Skin of body (tissue), 2 donors: Measurements from ENCODE around the gene PTPRJ. TPM values are rescaled to one million over a fixed set of nuclear protein-coding genes. Genes with fewer than 3 reads are reported as not detected.
"Not testable (repeated sequence)": the region's sequence is repeated elsewhere in the genome, so short reads cannot be mapped to it uniquely, and the experiment has no call there.

Experiments used
- DNase-seq: peaks from one replicate; lab custom pipeline; 2025; lab: John Stamatoyannopoulos, UW
- total RNA-seq: library from RNA; depleted of rRNA; stranded (reverse); fragments of >200 nt; gene quantifications from one replicate; pipeline ENCODE4 v1.2.3, GENCODE V29; 2014

PTPRJ gene
- total RNA-seq, 1 donor from 2014 or later: 8.1 TPM

GRCh38 chr11:48017831-48018527, 37.6 kb downstream of the PTPRJ start:
- no peak for DNase-seq

GRCh38 chr11:48018528-48019216, 38.3 kb downstream of the PTPRJ start:
- DNase-seq: no peak

GRCh38 chr11:48019217-48019584, 38.8 kb downstream of the PTPRJ start:
- DNase-seq: no peak

GRCh38 chr11:48019595-48019994, 39.2 kb downstream of the PTPRJ start:
- DNase-seq: no peak

- no peak for DNase-seq
Measured at GRCh38 chr11:48020092-48020755, 39.9 kb downstream of the PTPRJ start.

- DNase-seq: not testable (repeated sequence)
Measured at GRCh38 chr11:48021201-48021820, 41.0 kb downstream of the PTPRJ start.

GRCh38 chr11:48022445-48022844, 42.1 kb downstream of the PTPRJ start:
- no peak for DNase-seq

GRCh38 chr11:48023608-48024007, 43.2 kb downstream of the PTPRJ start:
- DNase-seq: not testable (repeated sequence)

- DNase-seq: no peak
Measured at GRCh38 chr11:48024635-48025071, 44.3 kb downstream of the PTPRJ start.

- no peak for DNase-seq
Measured at GRCh38 chr11:48025293-48025983, 45.1 kb downstream of the PTPRJ start.

GRCh38 chr11:48025984-48026340, 45.6 kb downstream of the PTPRJ start:
- no peak for DNase-seq

- DNase-seq: peak; percentile 22
Measured at GRCh38 chr11:48028914-48029680, 48.7 kb downstream of the PTPRJ start.

- DNase-seq: no peak
Measured at GRCh38 chr11:48029681-48030290, 49.4 kb downstream of the PTPRJ start.

- no peak for DNase-seq
Measured at GRCh38 chr11:48031602-48032001, 51.2 kb downstream of the PTPRJ start.

- no peak for DNase-seq
Measured at GRCh38 chr11:48032721-48033120, 52.4 kb downstream of the PTPRJ start.

GRCh38 chr11:48033918-48034341, 53.6 kb downstream of the PTPRJ start:
- DNase-seq: no peak

GRCh38 chr11:48034926-48035871, 54.8 kb downstream of the PTPRJ start:
- peak; percentile 28 for DNase-seq

GRCh38 chr11:48036011-48036410, 55.7 kb downstream of the PTPRJ start:
- DNase-seq: no peak

GRCh38 chr11:48036466-48036865, 56.1 kb downstream of the PTPRJ start:
- peak; percentile 25 for DNase-seq
